HFF-Myc (cell line): Measurements from ENCODE around the gene SEC14L5.

Source experiments
- DNase-seq: peaks from one replicate; pipeline ENCODE4 v3.0.0-alpha.2; 2011; ENCODE audit warnings: low read depth; ENCODE audit errors: extremely low read depth
- H3K4me3 ChIP-seq: replicated peaks from 2 replicates; pipeline ENCODE4 v1.5.1; 2011; ENCODE audit warnings: low read depth, mild to moderate bottlenecking, control low read depth, low read length
- TF ChIP-seq, protein P1 (sequence below): IDR thresholded peaks from 2 replicates; pipeline ENCODE4 v1.5.1; 2012; ENCODE audit warnings: mild to moderate bottlenecking, low read depth, low read length, control low read depth; ENCODE audit errors: missing control alignments

SEC14L5 gene

DNA sequence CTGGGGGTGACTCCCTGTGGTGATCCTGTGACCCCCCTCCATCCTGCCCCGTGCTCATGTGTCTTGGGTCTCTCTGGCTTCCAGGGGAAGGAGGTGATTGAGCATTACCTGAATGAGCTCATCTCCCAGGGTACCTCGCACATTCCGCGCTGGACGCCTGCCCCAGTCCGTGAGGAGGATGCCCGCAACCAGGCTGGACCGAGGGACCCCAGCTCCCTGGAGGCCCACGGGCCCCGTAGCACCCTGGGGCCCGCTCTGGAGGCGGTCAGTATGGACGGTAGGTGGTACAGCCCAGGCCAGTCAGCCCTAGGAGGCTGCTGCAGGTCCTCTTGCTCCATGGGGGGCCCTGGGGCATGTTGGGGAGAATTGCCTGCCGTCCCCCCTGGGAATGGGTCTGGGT, 33.6 kb downstream of the SEC14L5 start:
- TF ChIP-seq, protein P1, sequence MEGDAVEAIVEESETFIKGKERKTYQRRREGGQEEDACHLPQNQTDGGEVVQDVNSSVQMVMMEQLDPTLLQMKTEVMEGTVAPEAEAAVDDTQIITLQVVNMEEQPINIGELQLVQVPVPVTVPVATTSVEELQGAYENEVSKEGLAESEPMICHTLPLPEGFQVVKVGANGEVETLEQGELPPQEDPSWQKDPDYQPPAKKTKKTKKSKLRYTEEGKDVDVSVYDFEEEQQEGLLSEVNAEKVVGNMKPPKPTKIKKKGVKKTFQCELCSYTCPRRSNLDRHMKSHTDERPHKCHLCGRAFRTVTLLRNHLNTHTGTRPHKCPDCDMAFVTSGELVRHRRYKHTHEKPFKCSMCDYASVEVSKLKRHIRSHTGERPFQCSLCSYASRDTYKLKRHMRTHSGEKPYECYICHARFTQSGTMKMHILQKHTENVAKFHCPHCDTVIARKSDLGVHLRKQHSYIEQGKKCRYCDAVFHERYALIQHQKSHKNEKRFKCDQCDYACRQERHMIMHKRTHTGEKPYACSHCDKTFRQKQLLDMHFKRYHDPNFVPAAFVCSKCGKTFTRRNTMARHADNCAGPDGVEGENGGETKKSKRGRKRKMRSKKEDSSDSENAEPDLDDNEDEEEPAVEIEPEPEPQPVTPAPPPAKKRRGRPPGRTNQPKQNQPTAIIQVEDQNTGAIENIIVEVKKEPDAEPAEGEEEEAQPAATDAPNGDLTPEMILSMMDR, result no peak
- H3K4me3 ChIP-seq, result no peak overlapping the region
- no peak for DNase-seq

DNA sequence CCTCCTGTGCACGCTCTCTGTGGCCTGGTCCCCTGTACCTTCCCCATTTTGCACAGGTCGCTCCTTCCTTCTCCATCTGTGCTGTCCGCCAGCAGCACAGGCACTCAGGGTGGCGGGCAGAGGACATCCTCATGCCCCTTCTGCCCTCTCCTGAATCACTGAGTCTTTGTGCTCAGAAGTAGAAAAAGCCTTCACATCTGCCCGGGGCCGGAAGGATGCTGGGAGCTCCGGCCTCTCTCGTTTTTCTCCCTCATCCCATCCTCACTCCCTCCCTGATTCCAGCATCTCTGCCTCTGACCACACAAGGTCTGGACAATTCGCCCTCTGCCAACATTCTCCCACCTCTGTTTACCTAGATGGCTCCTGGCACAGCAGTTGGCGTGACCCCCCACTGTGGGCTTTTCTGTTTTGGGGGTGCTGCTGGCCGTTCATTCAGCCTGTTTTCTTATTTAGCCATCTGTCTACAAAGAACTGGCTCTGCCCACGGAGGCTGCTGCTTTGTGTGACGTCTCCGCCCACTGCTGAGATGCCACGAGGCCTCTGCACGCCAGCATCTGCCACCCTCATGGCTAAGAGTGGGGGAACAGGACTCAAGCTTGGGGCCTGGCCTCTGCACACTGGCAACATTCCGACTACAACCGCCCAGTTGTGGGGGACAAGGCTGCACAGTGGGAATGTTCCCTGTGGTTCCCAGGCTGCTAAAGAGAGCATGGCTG, 36.7 kb downstream of the SEC14L5 start:
- TF ChIP-seq, protein P1, result no peak
- DNase-seq, result no peak

DNA sequence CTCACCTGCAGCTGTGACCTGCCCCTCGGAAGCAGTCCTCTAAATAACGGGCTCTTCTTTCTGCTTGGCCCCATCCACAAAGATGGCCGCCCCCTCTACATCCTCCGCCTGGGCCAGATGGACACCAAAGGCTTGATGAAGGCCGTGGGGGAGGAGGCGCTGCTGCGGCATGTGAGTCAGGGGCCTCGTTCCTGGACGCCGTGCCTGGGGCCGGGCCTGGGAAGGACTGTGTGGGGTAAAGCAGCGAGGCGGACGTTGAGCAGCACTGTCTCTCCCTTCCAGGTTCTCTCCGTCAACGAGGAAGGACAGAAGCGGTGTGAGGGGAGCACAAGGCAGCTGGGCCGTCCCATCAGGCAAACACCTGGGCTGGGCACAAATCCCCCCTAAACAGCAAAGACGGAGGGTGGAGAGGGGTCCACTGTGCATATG, 42.5 kb downstream of the SEC14L5 start:
- TF ChIP-seq, protein P1, result no peak
- no peak overlapping the region for H3K4me3 ChIP-seq
- no peak for DNase-seq

More for the DNA sequence above, 36.7 kb downstream of the SEC14L5 start:
- no peak overlapping the region for H3K4me3 ChIP-seq

DNA sequence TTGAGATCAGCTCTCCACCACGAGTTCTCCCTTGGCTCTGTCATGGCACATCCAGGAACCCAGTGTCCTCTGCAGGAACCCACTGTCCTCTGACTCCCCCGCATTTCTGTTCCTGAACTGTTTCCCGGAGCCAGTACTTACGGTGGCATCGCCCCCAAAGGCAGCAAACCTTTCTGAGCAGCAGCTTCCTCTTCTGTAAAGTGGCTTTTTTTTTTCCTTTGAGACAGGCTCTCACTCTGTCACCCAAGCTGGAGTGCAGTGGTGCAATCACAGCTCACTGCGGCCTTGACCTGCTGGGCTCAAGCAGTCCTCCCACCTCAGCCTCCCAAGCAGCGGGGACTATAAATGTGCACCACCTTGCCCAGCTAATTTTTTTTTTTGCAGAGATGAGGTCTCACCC, 43.4 kb downstream of the SEC14L5 start:
- no peak overlapping the region for H3K4me3 ChIP-seq
- TF ChIP-seq, protein P1, result no peak
- DNase-seq, result no peak

DNA sequence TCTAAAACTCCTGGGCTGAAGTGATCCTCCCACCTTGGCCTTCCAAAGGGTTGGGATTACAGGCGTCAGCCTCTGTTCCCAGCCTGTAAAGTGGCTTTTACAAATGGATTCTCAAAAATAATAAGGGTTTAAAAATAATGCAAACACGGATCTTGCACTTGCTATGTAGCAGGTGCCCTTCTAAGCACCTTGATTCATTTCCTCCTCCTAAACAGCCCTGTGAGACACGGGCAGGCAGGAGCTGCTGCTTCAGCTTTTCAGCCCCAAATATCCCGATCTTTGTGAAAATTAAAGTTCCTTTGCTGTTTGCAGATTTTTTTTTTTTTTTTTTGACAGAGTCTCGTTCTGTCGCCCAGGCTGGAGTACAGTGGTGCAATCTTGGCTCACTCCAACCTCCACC, 43.9 kb downstream of the SEC14L5 start:
- TF ChIP-seq, protein P1, result no peak

DNA sequence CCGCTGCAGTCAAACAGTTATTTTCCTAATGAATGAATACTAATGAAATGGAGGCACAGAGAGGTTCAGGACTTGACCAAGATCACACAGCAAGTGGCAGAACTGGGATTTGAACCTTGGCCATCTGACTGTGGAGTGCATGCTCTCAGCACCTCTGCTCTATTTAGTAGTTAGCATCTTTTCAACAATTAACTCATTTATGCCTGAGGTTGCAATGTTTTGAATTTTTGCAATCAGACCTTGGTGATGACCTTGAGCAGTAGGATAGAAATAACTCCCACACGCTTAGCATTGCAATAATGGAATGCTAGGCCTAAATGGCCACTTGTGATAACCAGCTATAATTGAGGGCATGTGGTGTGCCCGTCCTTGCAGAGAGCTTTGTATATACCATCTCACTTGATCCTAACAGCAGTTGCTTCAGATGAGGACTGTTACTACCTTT, 44.6 kb downstream of the SEC14L5 start:
- TF ChIP-seq, protein P1, result no peak
- H3K4me3 ChIP-seq, result no peak overlapping the region

More for the DNA sequence above, 43.9 kb downstream of the SEC14L5 start:
- no peak overlapping the region for H3K4me3 ChIP-seq
- DNase-seq, result no peak

More for the DNA sequence above, 44.6 kb downstream of the SEC14L5 start:
- no peak for DNase-seq
